ENCODE measurements around the gene PBLD.

The PBLD gene

DNA sequence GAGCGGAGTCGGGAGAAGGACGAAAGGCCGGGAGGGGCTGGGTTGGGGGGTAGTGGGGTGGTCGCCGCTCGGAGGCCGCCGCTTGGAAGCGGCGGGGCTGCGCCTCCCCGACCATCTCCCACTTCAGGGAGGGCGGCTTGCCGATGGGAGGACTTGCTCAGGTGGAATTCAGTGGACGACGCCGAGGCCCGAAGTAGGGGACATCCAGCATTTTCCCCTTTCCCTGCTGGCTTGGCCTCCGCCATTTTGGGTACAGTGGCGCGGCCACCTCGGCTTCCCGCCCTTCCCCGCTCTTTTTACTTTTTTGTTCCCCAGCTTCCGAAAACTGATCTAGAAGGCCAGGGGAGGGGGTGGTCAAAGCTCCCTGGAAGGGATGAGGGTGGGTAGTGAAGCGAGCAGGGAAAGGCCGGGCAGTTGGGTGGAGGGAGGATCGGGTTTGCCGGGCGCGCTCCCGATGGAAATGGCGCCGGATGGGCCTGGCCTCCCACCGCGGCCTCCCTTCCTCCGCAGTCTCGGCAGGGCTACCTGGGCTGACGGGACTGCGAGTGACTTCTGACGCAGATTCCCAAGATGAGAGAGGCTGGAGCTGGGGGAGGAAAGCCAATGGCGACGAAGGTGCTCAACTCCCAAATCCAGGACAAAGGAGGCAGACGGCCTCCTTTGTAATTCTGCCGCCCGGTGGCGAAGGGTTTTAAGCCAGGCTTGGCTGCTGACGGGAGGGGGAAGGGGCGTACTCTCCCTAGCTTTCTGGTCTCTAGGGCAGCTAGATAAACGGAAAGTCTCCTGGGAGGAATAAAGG lies at the start of gene PBLD:
TSS of gene PBLD (minus strand) at position 670 of the 799 bp plus-strand sequence. CDS start 26,084 bp downstream, outside the sequence.
- DNase-seq (ENCODE audit: insufficient read length, low spot score) (peak; percentile 29), FAIRE-seq (no peak)

DNA sequence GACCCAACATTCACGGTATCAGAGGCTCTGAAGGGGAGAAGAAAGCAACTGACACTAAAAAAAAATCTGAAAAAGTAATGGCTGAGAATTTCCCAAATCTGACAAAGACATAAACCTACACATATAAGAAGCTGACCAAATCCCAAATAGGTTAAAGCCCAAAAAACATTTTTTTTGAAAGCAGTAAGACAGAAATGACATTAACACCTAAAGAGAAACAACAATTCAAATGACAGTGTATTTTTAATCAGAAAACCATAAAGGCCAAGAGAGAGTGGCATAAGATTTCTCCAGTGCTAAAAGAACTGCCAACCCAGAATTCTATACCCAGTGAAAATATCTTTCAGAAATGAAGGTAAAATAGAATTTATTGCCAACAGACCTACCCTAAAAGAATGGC lies 38.9 kb upstream of the PBLD start:
- no peak for FAIRE-seq
- no peak for DNase-seq (ENCODE audit: insufficient read length, low spot score)

DNA sequence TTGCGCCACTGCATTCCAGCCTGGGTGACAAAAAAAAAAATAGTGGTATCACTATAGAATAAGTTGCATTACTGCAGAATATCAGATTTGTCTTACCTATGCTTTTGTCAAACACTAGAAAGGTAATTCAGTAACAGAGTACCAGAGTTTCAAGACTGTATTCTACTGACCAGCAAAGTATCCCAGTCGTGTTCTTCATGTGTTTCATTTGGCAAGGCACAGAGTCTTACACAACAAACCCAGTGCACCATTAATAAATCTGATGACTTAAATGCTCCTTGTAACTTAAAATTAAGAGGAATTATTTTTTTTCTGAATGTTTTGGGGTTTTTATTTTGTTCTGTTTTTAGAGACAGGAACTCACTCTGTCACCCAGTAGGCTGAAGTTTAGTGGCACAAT lies 34.4 kb upstream of the PBLD start:
- no peak for DNase-seq (ENCODE audit: insufficient read length, low spot score)
- no peak for FAIRE-seq

DNA sequence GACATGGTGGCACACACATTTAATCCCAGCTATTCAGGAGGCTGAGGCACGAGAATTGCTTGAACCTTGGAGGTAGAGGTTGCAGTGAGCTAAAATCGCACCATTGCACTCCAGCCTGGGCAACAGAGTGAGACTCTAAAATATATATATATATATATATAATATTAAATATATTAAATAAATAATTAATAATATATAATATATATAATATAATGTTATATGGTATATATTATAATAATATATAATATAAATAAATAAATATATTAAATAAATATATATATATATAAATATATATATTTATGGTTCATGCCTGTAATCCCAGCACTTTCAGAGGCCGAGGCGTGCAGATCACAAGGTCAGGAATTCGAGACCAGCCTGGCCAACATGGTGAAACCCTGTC lies 33.9 kb upstream of the PBLD start:
- DNase-seq (ENCODE audit: insufficient read length, low spot score) (no peak), FAIRE-seq (no peak)

DNA sequence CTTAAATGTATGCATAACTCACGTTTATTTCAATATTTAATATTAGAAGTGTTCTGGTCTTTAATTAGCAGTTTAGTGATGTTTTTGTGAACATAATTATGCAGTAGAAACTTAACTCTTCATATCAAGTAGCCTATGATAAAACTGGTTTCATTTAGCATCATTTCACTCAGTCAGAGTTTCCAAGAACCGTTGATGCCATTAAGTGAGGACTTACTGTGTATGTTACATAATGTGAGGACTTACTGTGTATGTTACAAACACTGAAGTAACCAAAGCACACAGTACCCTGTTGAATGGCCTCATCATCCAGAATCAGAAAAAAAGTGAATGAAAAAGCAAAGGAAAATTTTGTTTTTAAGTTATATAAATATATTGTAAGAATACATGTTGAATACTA lies 32.9 kb upstream of the PBLD start:
- no peak for DNase-seq (ENCODE audit: insufficient read length, low spot score)
- no peak for FAIRE-seq

DNA sequence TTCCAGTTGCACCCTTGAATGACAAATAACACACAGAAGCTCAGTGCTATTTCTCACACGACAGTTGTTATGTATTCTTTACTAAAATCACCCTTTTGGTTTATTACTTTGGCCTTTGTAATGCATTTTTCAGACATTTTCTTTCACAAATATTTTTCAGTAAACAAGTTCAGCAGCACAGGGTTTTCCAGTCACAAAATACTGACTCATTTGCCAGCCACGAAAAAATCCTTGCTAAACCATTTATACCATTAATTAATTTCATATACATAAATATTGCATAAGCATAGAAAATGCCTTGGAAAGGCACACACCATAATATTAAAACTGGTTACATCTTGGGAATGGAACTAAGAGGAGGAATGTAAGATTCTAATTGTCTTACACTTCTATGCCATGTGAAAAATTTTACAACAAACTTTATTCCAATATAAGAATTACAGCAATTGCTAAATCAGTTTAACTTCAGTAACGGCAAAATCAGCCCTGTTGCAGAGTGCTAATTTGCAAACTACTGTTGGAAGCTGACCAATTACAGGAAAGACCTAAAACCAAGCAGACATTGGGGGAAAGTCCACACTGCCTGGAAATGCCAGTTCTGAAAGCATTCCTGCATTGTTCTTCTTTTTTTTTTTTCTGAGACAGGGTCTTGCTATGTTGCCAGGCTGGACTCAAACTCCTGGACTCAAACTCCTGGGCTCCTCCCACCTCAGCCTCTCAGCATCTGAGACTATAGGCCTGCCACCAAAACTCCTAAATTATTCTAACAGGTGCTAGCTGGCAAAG lies 31.6 kb upstream of the PBLD start:
- FAIRE-seq (no peak), DNase-seq (ENCODE audit: insufficient read length, low spot score) (no peak)

DNA sequence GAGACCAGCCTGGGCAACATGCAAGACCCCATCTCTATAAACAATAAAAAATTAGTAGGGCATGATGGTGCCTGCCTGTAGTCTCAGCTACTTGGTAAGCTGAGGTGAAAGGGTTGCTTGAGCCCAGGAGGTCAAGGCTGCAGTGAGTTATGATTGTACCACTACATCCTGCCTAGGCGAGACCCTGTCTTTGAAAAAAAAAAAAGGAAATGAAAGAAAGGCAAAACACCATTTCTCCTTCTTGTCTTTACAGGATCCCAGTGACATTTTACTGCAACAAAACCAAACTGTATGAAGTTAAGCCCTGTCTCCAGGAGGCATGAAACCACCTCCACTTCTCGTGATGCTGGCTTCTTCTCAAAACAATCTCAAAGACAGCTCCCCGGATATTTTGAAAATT lies 29.9 kb upstream of the PBLD start:
- FAIRE-seq (no peak), DNase-seq (ENCODE audit: insufficient read length, low spot score) (no peak)

DNA sequence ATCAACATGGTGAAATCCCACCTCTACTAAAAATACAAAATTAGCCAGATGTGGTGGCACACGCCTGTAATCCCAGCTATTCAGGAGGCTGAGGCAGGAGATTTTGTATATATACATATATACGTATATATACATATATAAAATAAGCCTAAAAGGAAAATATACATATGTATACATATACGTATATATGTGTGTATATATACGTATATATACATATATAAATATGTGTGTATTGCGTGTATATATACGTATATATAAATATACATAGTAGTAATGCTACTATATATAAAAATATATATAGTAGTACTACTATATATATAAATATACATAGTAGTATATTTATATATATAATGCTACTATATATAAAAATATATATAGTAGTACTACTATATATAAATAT lies 26.5 kb upstream of the PBLD start:
- no peak for DNase-seq (ENCODE audit: insufficient read length, low spot score)
- no peak for FAIRE-seq

DNA sequence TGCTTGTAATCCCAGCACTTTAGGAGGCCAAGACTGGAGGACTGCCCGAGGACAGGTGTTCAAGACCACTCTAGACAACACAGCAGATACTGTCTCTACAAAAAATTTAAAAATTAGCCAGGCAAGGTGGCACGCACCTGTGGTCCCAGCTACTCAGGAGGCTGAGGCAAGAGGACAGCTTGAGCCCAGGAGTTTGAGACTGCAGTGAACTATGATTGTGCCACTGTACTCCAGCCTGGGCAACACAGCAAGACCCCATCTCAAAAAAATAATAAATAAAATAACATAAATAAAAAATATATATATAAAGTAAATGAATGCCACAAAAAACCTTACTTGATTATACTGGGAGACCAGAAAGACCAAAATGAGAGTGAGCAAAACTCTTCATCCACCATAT lies 20.8 kb upstream of the PBLD start:
- FAIRE-seq (no peak), DNase-seq (ENCODE audit: insufficient read length, low spot score) (no peak)

DNA sequence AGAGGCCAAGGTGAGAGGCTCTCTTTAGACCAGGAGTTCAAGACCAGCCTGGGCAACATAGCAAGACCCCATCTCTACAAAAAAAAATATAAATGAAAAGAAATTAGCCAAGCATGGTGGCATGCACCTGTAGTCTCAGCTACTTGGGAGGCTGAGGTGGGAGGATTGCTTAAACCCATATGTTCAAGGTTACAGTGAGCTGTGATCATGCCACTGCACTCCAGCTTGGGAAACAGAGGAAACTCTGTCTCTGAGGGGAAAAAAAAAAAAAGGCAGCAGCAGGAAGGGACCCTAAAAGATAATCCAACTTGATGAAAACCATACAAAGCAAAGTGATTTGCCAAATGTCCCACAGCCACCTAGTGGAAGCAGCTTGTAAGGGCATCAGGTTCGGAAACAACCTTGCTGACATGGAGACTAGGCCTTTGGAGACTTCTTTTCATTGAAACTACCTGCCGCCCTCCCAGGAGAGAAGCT lies 15.6 kb upstream of the PBLD start:
- DNase-seq (ENCODE audit: insufficient read length, low spot score): peak; percentile 34
- FAIRE-seq: no peak

DNA sequence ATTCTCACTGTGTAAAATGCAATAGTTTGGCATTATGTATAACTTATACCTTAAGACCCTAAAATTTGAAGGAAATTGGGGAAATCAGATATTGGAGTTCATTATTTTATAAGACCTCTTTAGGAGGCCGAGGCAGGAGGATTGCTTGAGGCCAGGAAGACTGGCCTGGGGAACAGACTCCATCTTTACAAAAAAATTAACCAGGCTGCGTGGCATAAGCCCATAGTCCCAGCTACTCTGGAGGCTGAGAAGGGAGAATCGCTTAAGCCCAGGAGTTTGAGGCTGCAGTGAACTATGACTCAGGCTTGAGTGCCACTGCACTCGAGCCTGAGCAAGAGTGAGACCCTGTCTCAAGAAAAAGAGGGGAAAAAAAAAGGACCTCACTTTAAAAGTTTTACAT lies 14.0 kb upstream of the PBLD start:
- FAIRE-seq: no peak
- DNase-seq (ENCODE audit: insufficient read length, low spot score): no peak

DNA sequence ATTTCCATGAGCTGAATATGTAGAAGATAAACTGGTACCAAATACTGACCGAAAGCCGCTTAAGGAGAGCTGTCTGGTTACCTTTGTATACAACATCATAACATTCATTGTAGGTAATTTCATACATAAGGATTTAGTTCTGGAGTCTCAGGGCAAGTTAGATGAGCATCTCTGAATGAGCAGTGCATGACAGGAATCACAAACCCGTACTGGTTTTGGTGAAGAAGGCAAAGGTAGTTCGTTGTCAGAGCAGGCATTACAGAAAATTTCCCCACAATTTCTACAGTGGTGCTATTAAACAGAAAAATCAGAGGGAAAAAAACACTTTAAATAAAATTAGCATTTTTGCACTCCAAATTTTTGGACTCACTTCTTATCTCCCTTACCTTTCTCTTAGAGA lies 12.9 kb upstream of the PBLD start:
- FAIRE-seq (no peak), DNase-seq (ENCODE audit: insufficient read length, low spot score) (no peak)

DNA sequence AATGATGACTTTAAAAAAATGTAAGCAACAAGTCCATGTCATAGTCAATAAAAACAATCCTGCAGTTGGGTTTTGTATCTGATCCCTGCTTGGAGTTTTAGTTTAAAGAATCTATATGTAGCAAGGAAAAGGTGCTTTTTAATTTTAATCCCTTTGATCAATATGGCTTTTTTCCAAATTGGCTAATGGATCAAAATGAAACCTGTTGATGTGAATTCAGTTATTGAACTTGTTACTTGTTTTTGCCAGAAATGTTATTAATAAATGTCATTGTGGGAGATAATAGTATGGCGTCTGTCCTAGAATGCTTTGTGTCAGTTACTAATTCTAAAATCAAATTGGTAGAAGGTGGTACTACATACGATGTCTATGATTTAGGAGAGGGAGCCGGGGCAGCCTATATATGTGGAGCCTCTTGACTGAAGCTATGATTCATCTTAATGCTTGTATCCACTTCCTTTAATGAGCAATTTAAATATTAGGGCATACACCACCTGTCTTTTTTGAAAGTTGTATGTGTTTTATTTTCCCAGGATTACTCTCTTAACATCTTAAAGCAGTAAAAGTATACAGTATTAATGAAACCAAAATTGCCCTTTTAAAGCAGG lies 10.3 kb upstream of the PBLD start:
- FAIRE-seq: no peak
- no peak for DNase-seq (ENCODE audit: insufficient read length, low spot score)

DNA sequence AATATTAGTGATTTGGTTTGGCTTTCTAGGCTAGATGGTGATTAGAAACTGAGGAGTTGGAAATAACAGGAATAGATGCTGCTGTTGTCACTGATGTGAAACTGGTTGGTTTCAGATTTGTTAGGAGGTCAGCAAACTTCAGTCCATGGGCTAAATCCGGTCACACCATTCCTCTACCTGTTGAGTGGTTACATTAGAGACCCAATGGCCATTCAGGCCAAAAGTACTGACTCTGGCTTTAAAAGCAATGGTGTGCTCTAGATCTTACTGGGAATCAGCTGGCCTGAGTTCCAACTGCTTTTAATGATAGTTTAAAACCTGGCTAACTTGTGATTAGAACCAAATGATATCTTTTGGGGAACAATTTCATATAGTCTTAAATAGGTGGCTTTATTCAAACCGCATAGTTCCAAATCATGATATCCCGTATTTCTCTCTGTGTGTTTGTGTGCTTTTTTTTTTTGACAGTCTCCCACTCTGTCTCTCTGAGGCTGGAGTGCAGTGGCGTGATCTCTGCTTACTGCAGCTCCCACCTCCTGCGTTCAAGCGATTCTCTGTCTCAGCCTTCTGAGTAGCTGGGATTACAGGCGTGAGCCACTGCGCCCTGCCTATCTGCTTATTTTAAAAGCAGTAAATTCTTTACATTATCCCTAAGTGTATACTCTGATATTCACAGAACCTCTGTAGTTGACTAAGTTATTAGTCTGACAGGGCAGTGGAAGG lies 7.8 kb upstream of the PBLD start:
- FAIRE-seq: no peak
- DNase-seq (ENCODE audit: insufficient read length, low spot score): no peak

DNA sequence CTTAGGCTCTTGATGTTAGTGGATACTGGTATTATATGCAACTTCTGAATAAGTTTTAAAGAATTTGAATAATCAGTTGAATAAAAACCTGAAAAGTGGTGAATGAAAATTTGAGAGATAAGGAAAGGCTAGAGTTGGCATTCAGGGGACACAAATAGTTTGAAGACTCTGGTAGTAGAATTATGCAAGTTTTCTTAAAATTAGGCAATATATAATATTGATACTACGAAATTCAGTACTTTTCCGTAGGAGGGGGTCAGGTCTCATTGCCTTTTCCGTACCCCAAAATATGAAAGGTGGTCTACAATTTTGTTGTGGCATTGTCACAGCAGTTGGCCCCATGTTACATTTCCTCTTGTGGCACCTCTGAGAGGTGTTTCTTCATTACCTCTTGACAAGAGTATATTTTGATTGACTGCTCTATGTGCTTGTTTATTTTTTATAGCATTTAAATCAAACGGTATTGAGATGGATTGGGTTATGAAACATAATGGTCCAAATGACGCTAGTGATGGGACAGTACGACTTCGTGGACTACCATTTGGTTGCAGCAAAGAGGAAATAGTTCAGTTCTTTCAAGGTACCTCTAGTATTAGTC lies 4.1 kb upstream of the PBLD start:
- FAIRE-seq: no peak
- DNase-seq (ENCODE audit: insufficient read length, low spot score): no peak

DNA sequence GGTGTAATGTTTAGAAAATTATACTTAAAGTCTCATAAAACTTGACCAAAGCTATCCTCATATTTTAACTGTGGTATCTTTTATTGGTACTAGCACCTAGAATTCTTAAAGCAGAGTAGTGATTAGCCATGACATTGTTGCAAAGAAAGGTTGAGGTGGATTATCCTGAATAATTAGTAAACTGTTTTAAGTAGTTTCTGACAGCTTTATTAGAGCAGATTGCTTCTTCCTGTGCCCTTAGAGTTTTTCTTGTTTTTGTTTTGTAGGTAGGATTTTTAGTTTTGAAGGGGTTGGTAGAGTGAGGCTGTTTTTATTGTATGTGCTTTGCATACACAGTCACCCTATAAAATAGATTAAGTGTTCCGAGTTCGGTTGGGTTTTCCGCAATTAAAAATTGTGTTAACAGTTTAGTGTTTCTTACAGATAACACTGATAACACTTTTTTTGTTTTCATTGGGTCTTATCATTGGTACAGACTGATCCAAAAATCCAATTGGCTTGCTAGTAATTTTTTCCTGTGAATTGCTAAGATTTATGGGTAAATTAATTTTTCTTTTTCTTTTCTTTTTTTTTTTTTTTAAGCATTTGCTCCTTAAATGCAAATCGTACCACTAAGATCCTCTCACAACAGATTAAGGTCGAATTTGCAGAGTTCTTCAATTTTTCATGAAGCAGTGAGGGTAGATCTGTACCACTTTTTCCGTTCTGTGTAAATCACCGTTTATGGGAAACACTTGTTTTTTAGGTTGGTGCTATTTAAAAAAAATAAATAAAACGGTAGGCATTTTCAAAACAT lies 2.1 kb upstream of the PBLD start:
- DNase-seq (ENCODE audit: insufficient read length, low spot score) (no peak), FAIRE-seq (no peak)

DNA sequence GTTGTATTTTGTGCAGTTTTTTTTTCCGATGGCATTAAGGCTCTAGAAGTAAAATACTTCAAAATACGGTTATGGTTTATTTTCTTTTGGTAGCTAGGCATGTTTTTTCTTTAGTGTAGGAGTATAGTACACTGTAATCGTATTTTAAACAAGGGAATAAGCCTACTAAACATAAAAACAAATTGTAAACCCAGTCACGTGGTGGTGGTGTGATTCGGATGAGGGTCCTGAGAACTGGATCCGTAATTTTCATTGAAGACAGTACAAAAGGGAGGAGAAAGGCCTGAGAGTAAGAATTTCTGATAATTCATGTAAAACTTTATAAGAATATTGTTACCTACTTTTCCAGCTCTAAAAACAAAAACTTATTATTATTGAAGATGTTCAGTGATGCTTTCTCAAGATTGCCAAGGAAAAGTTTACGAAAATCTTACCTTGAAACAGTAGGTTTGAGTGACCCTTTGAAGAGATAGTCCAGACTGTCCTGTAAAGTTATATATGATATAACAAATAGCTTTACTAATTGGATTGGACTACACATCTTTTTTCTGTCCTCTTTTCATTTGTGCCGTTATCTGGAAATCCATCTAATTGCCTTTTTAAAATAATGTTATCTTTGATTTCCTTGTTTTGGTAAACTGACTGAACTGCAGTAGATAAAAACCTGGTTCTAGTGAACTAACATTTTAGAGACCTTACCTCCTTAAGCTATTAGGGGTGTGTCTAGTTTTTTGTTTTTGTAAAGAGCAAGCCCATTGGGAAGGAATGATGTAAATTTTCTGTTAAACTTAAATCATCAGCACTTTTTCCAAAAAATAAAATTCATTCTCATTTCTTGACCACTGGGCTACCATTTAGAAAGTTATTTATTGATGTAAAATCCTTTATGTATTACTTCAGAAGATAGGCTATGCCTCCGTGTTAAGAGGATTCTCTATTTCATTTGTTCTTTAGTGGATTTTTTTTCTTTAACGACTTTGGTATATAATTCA lies 1.0 kb upstream of the PBLD start:
- DNase-seq (ENCODE audit: insufficient read length, low spot score) (no peak), FAIRE-seq (no peak)

DNA sequence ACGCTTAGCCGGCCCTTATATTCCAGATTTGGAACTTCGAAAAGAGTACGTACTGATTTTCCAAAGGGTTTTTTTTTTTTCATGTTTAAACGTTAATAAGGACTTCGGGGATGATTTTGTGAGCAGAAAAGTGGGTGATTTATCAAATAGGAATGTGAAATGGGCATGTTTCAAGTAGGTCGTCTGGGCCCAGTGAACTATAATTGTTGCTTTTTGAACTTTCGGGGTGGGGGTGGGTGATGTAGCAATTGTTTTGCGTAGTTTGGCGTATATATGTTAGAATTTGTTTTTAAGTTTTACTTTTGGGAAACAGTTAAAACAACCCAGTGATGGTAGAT lies 299 bp upstream of the PBLD start:
- FAIRE-seq (no peak), DNase-seq (ENCODE audit: insufficient read length, low spot score) (no peak)

Measured in HTR-8/SVneo (cell line).